ENCODE data around the gene TULP4. TPM values are rescaled to one million over a fixed set of nuclear protein-coding genes. Genes with fewer than 3 reads are reported as not detected.
A peak's percentile ranks its signal among the peaks of the same experiment; 100 is the strongest.

TULP4 gene
- total and polyA plus RNA-seq, 4 experiments from 2014 or later, result 14.8 to 94.1 (median 63.6) TPM

- ChIA-PET POLR2A (ENCODE audit: partially characterized antibody) (no interaction called here), CTCF (ENCODE audit: partially characterized antibody) (no interaction called here)
- Histone ChIP-seq H3K4me1 (ENCODE audit: insufficient read depth, low read length) (peaks cover 6% of the 10 kb centered on the region), H3K36me3 (ENCODE audit: insufficient read depth, low read length) (no peaks in the 10 kb centered on the region), H3K27me3 (ENCODE audit: insufficient read depth, low read length) (no peaks in the 10 kb centered on the region), H3K4me3 (ENCODE audit: low read length in 2 of 2) (no peak overlapping the region), H3K9me3 (ENCODE audit: control insufficient read depth in 1 of 2, low read length in 2 of 2) (no peaks in the 10 kb centered on the region), H3K27ac (ENCODE audit: low read depth, low read length) (no peak overlapping the region)
- peaks cover 0 to 4% (median under 1%) of the 10 kb centered on the region in 4 donors for H3K4me1 Mint-ChIP-seq
- H3K27me3 Mint-ChIP-seq, result peaks cover 23 to 27% of the 10 kb centered on the region in 2 donors
- H3K27ac Mint-ChIP-seq, result no peak overlapping the region
- peaks cover 3 to 41% (median 24%) of the 10 kb centered on the region in 8 donors for H3K9me3 Mint-ChIP-seq
- H3K36me3 Mint-ChIP-seq, result peaks cover 0 to 1% of the 10 kb centered on the region in 2 donors
- no peak overlapping the region for H3K4me3 Mint-ChIP-seq
- intact Hi-C loops (cut with micrococcal nuclease), result no loop called here
- no peak for DNase-seq
These were observed 219.3 kb downstream of the TULP4 start for GRCh38 chr6:158531566-158531965.

GRCh38 chr6:158531970-158532369 lies 219.7 kb downstream of the TULP4 start:
- Mint-ChIP-seq H3K36me3 (no peaks in the 10 kb centered on the region), H3K27ac (no peak overlapping the region), H3K4me3 (no peak overlapping the region), H3K27me3 (peaks cover 19 to 22% of the 10 kb centered on the region in 2 donors), H3K9me3 (peaks cover 3 to 37% (median 20%) of the 10 kb centered on the region in 8 donors), H3K4me1 (peaks cover 0 to 4% (median under 1%) of the 10 kb centered on the region in 4 donors)
- Histone ChIP-seq H3K4me1 (ENCODE audit: insufficient read depth, low read length) (peaks cover 6% of the 10 kb centered on the region), H3K9me3 (ENCODE audit: control insufficient read depth in 1 of 2, low read length in 2 of 2) (no peaks in the 10 kb centered on the region), H3K27ac (ENCODE audit: low read depth, low read length) (no peak overlapping the region), H3K4me3 (ENCODE audit: low read length in 2 of 2) (no peak overlapping the region), H3K27me3 (ENCODE audit: insufficient read depth, low read length) (no peaks in the 10 kb centered on the region), H3K36me3 (ENCODE audit: insufficient read depth, low read length) (no peaks in the 10 kb centered on the region)
- no peak for DNase-seq
- CTCF ChIA-PET (ENCODE audit: partially characterized antibody), result no interaction called here
- POLR2A ChIA-PET (ENCODE audit: partially characterized antibody), result no interaction called here
- intact Hi-C loops (cut with micrococcal nuclease), result no loop called here

GRCh38 chr6:158536084-158536890 lies 224.0 kb downstream of the TULP4 start:
- Histone ChIP-seq H3K4me1 (ENCODE audit: insufficient read depth, low read length) (peaks cover 11% of the 10 kb centered on the region), H3K27ac (ENCODE audit: low read depth, low read length) (no peak overlapping the region), H3K9me3 (ENCODE audit: control insufficient read depth in 1 of 2, low read length in 2 of 2) (no peaks in the 10 kb centered on the region), H3K36me3 (ENCODE audit: insufficient read depth, low read length) (no peaks in the 10 kb centered on the region), H3K4me3 (ENCODE audit: low read length in 2 of 2) (peak overlapping the region in 1 of 2 donors; percentile 56), H3K27me3 (ENCODE audit: insufficient read depth, low read length) (no peaks in the 10 kb centered on the region)
- Mint-ChIP-seq H3K27ac (no peak overlapping the region), H3K4me3 (peak overlapping the region; percentile 76 to 88 (median 82)), H3K9me3 (peaks cover 0 to 17% (median 7%) of the 10 kb centered on the region in 8 donors), H3K4me1 (peaks cover 0 to 6% (median 3%) of the 10 kb centered on the region in 4 donors), H3K36me3 (no peaks in the 10 kb centered on the region), H3K27me3 (peaks cover 15 to 16% of the 10 kb centered on the region in 2 donors)
- ChIA-PET POLR2A (ENCODE audit: partially characterized antibody) (interaction anchor here (0.6 to 1.8 kb wide), 8 partner anchors 10 to 347 kb away, joined by 3 to 8 read pairs (median 3); partner anchors contain the start of genes DYNLT1 and TMEM181), CTCF (ENCODE audit: partially characterized antibody) (interaction anchor here (0.9 to 1.5 kb wide), 4 partner anchors 11 to 315 kb away, joined by 3 read pairs; no protein-coding TSS in a partner anchor)
- intact Hi-C loops (cut with micrococcal nuclease), result loop anchor here (2.0 kb wide), 1 partner anchor 23 kb away; no protein-coding TSS in a partner anchor
- peak; percentile 72 to 76 (median 73) for DNase-seq

GRCh38 chr6:158536891-158537798 lies 224.9 kb downstream of the TULP4 start:
- Mint-ChIP-seq H3K27ac (peak overlapping the region in 1 of 7 donors; percentile 7), H3K36me3 (no peaks in the 10 kb centered on the region), H3K27me3 (peaks cover 9 to 10% of the 10 kb centered on the region in 2 donors), H3K9me3 (peaks cover 0 to 12% (median 6%) of the 10 kb centered on the region in 8 donors), H3K4me1 (peaks cover 0 to 5% (median 3%) of the 10 kb centered on the region in 4 donors), H3K4me3 (peak overlapping the region; percentile 57 to 79 (median 66))
- peak in 4 of 5 donors; percentile 29 to 57 (median 31) for DNase-seq
- Histone ChIP-seq H3K4me3 (ENCODE audit: low read length in 2 of 2) (peak overlapping the region in 1 of 2 donors; percentile 56), H3K27me3 (ENCODE audit: insufficient read depth, low read length) (no peaks in the 10 kb centered on the region), H3K27ac (ENCODE audit: low read depth, low read length) (no peak overlapping the region), H3K9me3 (ENCODE audit: control insufficient read depth in 1 of 2, low read length in 2 of 2) (no peaks in the 10 kb centered on the region), H3K36me3 (ENCODE audit: insufficient read depth, low read length) (no peaks in the 10 kb centered on the region), H3K4me1 (ENCODE audit: insufficient read depth, low read length) (peaks cover 11% of the 10 kb centered on the region)
- intact Hi-C loops (cut with micrococcal nuclease), result loop anchor here (2.0 kb wide), 1 partner anchor 22 kb away; no protein-coding TSS in a partner anchor
- ChIA-PET POLR2A (ENCODE audit: partially characterized antibody) (interaction anchor here (0.7 to 1.8 kb wide), 5 partner anchors 18 to 116 kb away, joined by 3 to 8 read pairs (median 3); partner anchors contain the start of genes DYNLT1 and TMEM181), CTCF (ENCODE audit: partially characterized antibody) (interaction anchor here (0.9 to 1.5 kb wide), 4 partner anchors 10 to 316 kb away, joined by 3 read pairs; no protein-coding TSS in a partner anchor)

- CTCF ChIA-PET (ENCODE audit: partially characterized antibody), result interaction anchor here (0.8 to 1.1 kb wide), 2 partner anchors 14 to 152 kb away, joined by 3 read pairs; no protein-coding TSS in a partner anchor
- intact Hi-C loops (cut with micrococcal nuclease), result no loop called here
- H3K4me3 ChIP-seq (ENCODE audit: low read length in 2 of 2), result no peak overlapping the region
- Mint-ChIP-seq H3K36me3 (no peaks in the 10 kb centered on the region), H3K27me3 (peaks cover 6 to 7% of the 10 kb centered on the region in 2 donors), H3K9me3 (peaks cover 0 to 3% (median 0%) of the 10 kb centered on the region in 8 donors), H3K27ac (no peak overlapping the region), H3K4me3 (peak overlapping the region in 4 of 8 donors; percentile 41 to 75 (median 56)), H3K4me1 (peaks cover 0 to 5% (median 3%) of the 10 kb centered on the region in 4 donors)
- no peaks in the 10 kb centered on the region for H3K27me3 ChIP-seq (ENCODE audit: insufficient read depth, low read length)
- no peaks in the 10 kb centered on the region for H3K36me3 ChIP-seq (ENCODE audit: insufficient read depth, low read length)
- H3K27ac ChIP-seq (ENCODE audit: low read depth, low read length), result no peak overlapping the region
- peaks cover 11% of the 10 kb centered on the region for H3K4me1 ChIP-seq (ENCODE audit: insufficient read depth, low read length)
- POLR2A ChIA-PET (ENCODE audit: partially characterized antibody), result no interaction called here
- no peak for DNase-seq
- no peaks in the 10 kb centered on the region for H3K9me3 ChIP-seq (ENCODE audit: control insufficient read depth in 1 of 2, low read length in 2 of 2)
These were observed 226.5 kb downstream of the TULP4 start for GRCh38 chr6:158538741-158539140.

- Histone ChIP-seq H3K27ac (ENCODE audit: low read depth, low read length) (no peak overlapping the region), H3K9me3 (ENCODE audit: control insufficient read depth in 1 of 2, low read length in 2 of 2) (no peaks in the 10 kb centered on the region), H3K27me3 (ENCODE audit: insufficient read depth, low read length) (no peaks in the 10 kb centered on the region), H3K36me3 (ENCODE audit: insufficient read depth, low read length) (no peaks in the 10 kb centered on the region), H3K4me3 (ENCODE audit: low read length in 2 of 2) (no peak overlapping the region), H3K4me1 (ENCODE audit: insufficient read depth, low read length) (peaks cover 11% of the 10 kb centered on the region)
- peaks cover 0 to 5% (median 3%) of the 10 kb centered on the region in 4 donors for H3K4me1 Mint-ChIP-seq
- H3K36me3 Mint-ChIP-seq, result no peaks in the 10 kb centered on the region
- ChIA-PET POLR2A (ENCODE audit: partially characterized antibody) (no interaction called here), CTCF (ENCODE audit: partially characterized antibody) (interaction anchor here (0.8 to 1.1 kb wide), 2 partner anchors 13 to 151 kb away, joined by 3 read pairs; no protein-coding TSS in a partner anchor)
- no peak for DNase-seq
- intact Hi-C loops (cut with micrococcal nuclease), result no loop called here
- peaks cover 6 to 7% of the 10 kb centered on the region in 2 donors for H3K27me3 Mint-ChIP-seq
- H3K9me3 Mint-ChIP-seq, result peaks cover 0 to 3% (median 0%) of the 10 kb centered on the region in 8 donors
- H3K4me3 Mint-ChIP-seq, result peak overlapping the region in 3 of 8 donors; percentile 4 to 26 (median 7)
- peak overlapping the region in 1 of 7 donors; percentile 14 for H3K27ac Mint-ChIP-seq
These were observed 227.1 kb downstream of the TULP4 start for GRCh38 chr6:158539413-158539812.

All from CD4-positive, alpha-beta memory T cell (primary cell).